PFSK-1 (cell line): ENCODE results near the gene NLGN2.

ENCODE experiments used
- POLR2AphosphoS5 ChIP-seq: IDR thresholded peaks from 2 replicates; pipeline ENCODE4 v1.6.1; 2012; ENCODE audit warnings: low read depth, mild to moderate bottlenecking, control low read depth, low read length, moderate library complexity
- REST ChIP-seq, 2 experiments: IDR thresholded peaks; 2 replicates each; pipeline versions ENCODE4 v1.6.1 to v1.8.0; 2011 to 2012; ENCODE audit warnings: low read depth in 2 of 2, low read length in 2 of 2, control low read depth in 1 of 2, inconsistent platforms in 1 of 2, mild to moderate bottlenecking in 1 of 2, moderate library complexity in 1 of 2; ENCODE audit not compliant: insufficient read depth in 1 of 2
- SIN3A ChIP-seq: IDR thresholded peaks from 2 replicates; pipeline ENCODE4 v1.6.1; 2012; ENCODE audit warnings: mild to moderate bottlenecking, low read length, moderate library complexity, borderline replicate concordance; ENCODE audit not compliant: insufficient read depth

DNA sequence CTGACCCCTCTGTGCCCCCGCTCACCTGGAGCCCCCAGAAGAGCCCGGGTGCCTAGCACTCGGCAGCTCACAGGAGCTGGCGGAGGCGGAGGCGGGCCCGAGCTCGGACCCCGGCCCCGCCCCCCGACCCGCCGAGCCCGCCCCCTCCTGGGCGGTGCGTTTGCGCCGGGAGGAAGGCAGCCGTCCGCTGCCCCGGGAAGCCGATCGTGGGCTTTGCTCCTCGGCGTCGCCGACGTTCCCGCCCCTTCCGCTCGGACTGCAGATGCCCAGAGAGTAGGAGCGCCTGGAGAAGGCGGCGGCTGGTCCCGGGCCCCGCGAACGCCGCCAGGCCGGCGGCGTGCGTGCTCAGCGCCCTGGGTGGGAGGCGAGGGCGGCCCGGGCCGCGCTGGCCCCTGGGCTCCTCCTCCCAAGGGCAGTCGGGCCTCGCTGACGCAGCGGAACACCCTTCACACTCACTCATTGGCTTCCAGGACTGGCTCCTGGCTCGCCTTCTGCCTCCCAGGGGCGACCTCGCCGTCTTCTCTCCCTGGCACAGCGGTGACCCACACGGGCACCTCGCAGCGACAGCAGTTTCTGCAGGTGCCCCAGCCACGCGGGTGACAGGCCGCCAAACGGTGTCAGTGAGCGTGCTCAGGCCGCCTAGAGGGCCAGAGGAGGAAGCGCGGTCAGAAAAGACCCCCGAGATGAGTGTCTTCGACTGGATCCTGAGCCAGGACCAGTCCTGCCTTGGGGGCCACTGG lies 13.0 kb upstream of the NLGN2 start, which contains the start of gene PLSCR3:
- TF ChIP-seq POLR2AphosphoS5 (peak; percentile 94), SIN3A (peak; percentile 49; the same call in 1 of the 2 replicates), REST (IDR thresholded peaks at IDR 0.05; ENCODE audit: insufficient read depth in 1 of 2, low read depth in 2 of 2, low read length in 2 of 2) (peak; percentile 14 to 50; a peak in 1 of 4 replicates)
